ENCODE data around the gene NDUFB3. TPM values are rescaled to one million over a fixed set of nuclear protein-coding genes. Genes with fewer than 3 reads are reported as not detected.

Gene NDUFB3
- total and polyA plus RNA-seq, 2 donors (not counting 1 experiment from before 2014, with no cell fraction given): 13.0 to 44.7 TPM

DNA sequence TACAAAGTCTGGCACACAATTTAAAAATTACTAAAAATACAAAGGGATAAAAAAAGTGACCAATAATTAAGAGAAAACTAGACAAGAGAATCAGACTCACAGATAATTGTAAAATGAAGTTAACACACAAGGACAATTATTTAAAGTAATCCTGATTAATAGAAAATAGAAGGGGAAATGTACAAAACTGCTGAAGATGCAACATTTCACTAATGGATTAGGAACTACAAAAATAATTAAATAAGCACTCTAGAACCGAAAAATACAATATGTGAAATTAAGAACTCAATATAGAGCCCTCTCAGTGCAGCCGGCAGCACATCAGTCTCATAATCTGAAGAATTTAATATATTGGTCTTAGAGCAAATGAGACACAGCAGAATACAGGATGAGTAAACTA lies 24.9 kb upstream of the NDUFB3 start:
- no peak overlapping the region for H3K4me2 ChIP-seq (replicated peaks; ENCODE audit: low read depth, low read length, poor library complexity, severe bottlenecking)
- no peaks in the 10 kb centered on the region for H3K27me3 ChIP-seq (replicated peaks in 1 of 4; ENCODE audit: control extremely low read depth in 1 of 4, control insufficient read depth in 3 of 4, insufficient read depth in 4 of 4, low read length in 3 of 4)
- H3K9me3 ChIP-seq (ENCODE audit: control extremely low read depth in 1 of 3, control insufficient read depth in 2 of 3, insufficient read depth in 1 of 3, low read length in 2 of 3): peaks cover 0 to 6% (median 0%) of the 10 kb centered on the region in 3 donors
- intact Hi-C loops (cut with micrococcal nuclease): no loop called here
- no peak overlapping the region for H3K4me3 ChIP-seq (ENCODE audit: control extremely low read depth in 1 of 5, extremely low read depth in 1 of 5, insufficient read depth in 1 of 5, low read depth in 2 of 5, low read length in 4 of 5)
- Mint-ChIP-seq H3K4me3 (no peak overlapping the region), H3K27ac (no peak overlapping the region), H3K4me1 (peaks cover 2% of the 10 kb centered on the region), H3K27me3 (no peaks in the 10 kb centered on the region), H3K9me3 (ENCODE audit: insufficient read depth) (peaks cover 4% of the 10 kb centered on the region)
- no peaks in the 10 kb centered on the region for H3K4me1 ChIP-seq (ENCODE audit: control insufficient read depth in 2 of 2, insufficient read depth in 2 of 2, low read length in 2 of 2)
- H3K27ac ChIP-seq (ENCODE audit: low read length in 2 of 2): no peak overlapping the region
- H2AFZ ChIP-seq (ENCODE audit: insufficient read depth, low read depth, low read length, poor library complexity, severe bottlenecking): no peak overlapping the region
- H3K79me2 ChIP-seq (ENCODE audit: control insufficient read depth, insufficient read depth, low read length): peaks cover 74% of the 10 kb centered on the region
- CTCF ChIA-PET: no interaction called here
- H3K9ac ChIP-seq (ENCODE audit: low read length): no peak overlapping the region
- POLR2A ChIA-PET: no interaction called here
- peaks cover 6 to 12% of the 10 kb centered on the region in 2 experiments for H3K36me3 ChIP-seq (replicated peaks in 1 of 2; ENCODE audit: control extremely low read depth in 1 of 2, control insufficient read depth in 1 of 2, extremely low read depth in 1 of 2, insufficient read depth in 2 of 2, low read length in 1 of 2)
- DNase-seq (no peak), ATAC-seq (ENCODE audit: low read depth) (no peak)
- TF ChIP-seq EZH2 (IDR thresholded peaks at IDR 0.05; ENCODE audit: borderline replicate concordance, insufficient read depth, low read depth, low read length, poor library complexity, severe bottlenecking): no peak
- no CpG with 5 or more reads among the region's 2 CpGs for WGBS (ENCODE audit: insufficient coverage)
- peaks cover 34% of the 10 kb centered on the region for H4K20me1 ChIP-seq (ENCODE audit: control insufficient read depth, insufficient read depth, low read length, poor library complexity, severe bottlenecking)

DNA sequence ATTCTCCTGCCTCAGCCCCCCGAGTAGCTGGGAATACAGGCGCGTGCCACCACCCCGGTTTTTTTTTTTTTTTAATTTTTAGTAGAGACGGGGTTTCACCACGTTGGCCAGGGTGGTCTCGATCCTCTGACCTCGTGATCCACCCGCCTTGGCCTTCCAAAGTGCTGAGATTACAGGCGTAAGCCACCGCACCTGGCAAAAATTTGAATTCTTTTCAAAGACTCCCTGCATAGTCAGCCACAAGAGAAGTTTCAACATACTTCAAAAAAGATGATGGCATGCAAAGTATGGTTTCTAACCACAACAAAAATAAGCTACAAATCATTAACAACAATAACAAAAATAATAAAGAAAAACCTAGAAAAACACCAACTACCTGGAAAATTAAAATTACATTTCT lies 22.3 kb upstream of the NDUFB3 start:
- H3K27ac ChIP-seq (ENCODE audit: low read length in 2 of 2): no peak overlapping the region
- peaks cover 3 to 11% of the 10 kb centered on the region in 2 experiments for H3K36me3 ChIP-seq (replicated peaks in 1 of 2; ENCODE audit: control extremely low read depth in 1 of 2, control insufficient read depth in 1 of 2, extremely low read depth in 1 of 2, insufficient read depth in 2 of 2, low read length in 1 of 2)
- H3K9ac ChIP-seq (ENCODE audit: low read length): no peak overlapping the region
- Mint-ChIP-seq H3K4me1 (peaks cover 2% of the 10 kb centered on the region), H3K4me3 (no peak overlapping the region), H3K9me3 (ENCODE audit: insufficient read depth) (peaks cover 4% of the 10 kb centered on the region), H3K27ac (no peak overlapping the region), H3K27me3 (no peaks in the 10 kb centered on the region)
- no peak for TF ChIP-seq EZH2 (IDR thresholded peaks at IDR 0.05; ENCODE audit: borderline replicate concordance, insufficient read depth, low read depth, low read length, poor library complexity, severe bottlenecking)
- TF ChIP-seq, protein P1, sequence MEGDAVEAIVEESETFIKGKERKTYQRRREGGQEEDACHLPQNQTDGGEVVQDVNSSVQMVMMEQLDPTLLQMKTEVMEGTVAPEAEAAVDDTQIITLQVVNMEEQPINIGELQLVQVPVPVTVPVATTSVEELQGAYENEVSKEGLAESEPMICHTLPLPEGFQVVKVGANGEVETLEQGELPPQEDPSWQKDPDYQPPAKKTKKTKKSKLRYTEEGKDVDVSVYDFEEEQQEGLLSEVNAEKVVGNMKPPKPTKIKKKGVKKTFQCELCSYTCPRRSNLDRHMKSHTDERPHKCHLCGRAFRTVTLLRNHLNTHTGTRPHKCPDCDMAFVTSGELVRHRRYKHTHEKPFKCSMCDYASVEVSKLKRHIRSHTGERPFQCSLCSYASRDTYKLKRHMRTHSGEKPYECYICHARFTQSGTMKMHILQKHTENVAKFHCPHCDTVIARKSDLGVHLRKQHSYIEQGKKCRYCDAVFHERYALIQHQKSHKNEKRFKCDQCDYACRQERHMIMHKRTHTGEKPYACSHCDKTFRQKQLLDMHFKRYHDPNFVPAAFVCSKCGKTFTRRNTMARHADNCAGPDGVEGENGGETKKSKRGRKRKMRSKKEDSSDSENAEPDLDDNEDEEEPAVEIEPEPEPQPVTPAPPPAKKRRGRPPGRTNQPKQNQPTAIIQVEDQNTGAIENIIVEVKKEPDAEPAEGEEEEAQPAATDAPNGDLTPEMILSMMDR (IDR thresholded peaks at IDR 0.05): no peak
- H3K79me2 ChIP-seq (ENCODE audit: control insufficient read depth, insufficient read depth, low read length): peaks cover 90% of the 10 kb centered on the region
- ChIA-PET CTCF (interaction anchor here (2.4 kb wide), 1 partner anchor 19 kb away, joined by 10 read pairs; no protein-coding TSS in a partner anchor), POLR2A (no interaction called here)
- no peak overlapping the region for H3K4me2 ChIP-seq (replicated peaks; ENCODE audit: low read depth, low read length, poor library complexity, severe bottlenecking)
- H3K9me3 ChIP-seq (ENCODE audit: control extremely low read depth in 1 of 3, control insufficient read depth in 2 of 3, insufficient read depth in 1 of 3, low read length in 2 of 3): peaks cover 0 to 6% (median 0%) of the 10 kb centered on the region in 3 donors
- 100% methylated on average over 8 of the region's 11 CpGs for WGBS (ENCODE audit: insufficient coverage)
- no peak for DNase-seq
- no peak overlapping the region for H2AFZ ChIP-seq (ENCODE audit: insufficient read depth, low read depth, low read length, poor library complexity, severe bottlenecking)
- intact Hi-C loops (cut with micrococcal nuclease): no loop called here
- H3K4me3 ChIP-seq (ENCODE audit: control extremely low read depth in 1 of 5, extremely low read depth in 1 of 5, insufficient read depth in 1 of 5, low read depth in 2 of 5, low read length in 4 of 5): no peak overlapping the region
- peaks cover 31% of the 10 kb centered on the region for H4K20me1 ChIP-seq (ENCODE audit: control insufficient read depth, insufficient read depth, low read length, poor library complexity, severe bottlenecking)
- no peak for ATAC-seq (ENCODE audit: low read depth)
- no peaks in the 10 kb centered on the region for H3K27me3 ChIP-seq (replicated peaks in 1 of 4; ENCODE audit: control extremely low read depth in 1 of 4, control insufficient read depth in 3 of 4, insufficient read depth in 4 of 4, low read length in 3 of 4)
- no peaks in the 10 kb centered on the region for H3K4me1 ChIP-seq (ENCODE audit: control insufficient read depth in 2 of 2, insufficient read depth in 2 of 2, low read length in 2 of 2)
